Measurements from ENCODE around the gene RNASEH1.
"Not testable (repeated sequence)": the region's sequence is repeated elsewhere in the genome, so short reads cannot be mapped to it uniquely, and the experiment has no call there.

RNASEH1 gene

DNA sequence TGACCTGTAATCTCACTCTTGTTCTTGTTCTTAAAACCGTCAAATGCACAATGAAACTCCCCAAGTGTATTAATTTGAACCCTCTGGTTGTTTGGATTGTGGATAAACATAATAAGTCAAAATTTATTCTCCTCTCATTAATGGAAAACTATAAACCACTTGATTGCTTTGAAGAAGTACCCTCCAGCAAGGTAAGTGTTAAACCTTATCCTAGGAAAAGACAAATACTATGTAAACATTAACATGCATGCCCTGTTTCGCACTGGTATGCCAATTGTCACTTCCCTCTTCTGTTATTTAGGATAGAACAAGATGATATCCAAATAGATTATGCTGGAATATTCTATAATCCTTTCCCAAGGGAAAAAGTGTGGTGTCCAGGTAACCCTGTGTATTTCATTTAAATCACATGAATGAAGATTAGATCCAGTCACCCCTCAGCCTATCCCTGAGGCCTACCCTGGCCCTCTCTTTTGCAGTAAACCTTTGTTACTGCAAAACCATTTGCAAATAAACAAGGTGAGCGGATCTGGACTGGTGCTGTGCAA is 40.1 kb downstream of the RNASEH1 start:
- DNase-seq = no peak

DNA sequence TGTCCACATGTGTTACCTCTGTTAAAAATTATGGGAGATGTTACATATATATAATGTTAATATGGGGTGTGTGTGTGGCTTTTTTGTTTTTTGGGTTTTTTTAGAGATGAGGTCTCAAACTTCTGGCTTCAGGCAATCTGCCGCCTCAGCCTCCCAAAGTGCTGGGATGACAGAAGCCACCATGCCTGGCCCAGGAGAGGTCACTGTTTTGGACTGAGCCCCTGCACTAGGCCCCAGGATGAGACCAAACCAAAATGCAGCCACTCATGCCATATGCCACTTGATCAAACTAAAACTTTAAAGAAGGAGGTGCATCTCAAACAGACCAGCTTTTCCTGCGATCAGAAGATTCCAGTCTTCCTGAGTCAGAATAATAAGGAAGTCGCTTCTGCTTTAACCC is 41.3 kb downstream of the RNASEH1 start:
- DNase-seq = no peak

DNA sequence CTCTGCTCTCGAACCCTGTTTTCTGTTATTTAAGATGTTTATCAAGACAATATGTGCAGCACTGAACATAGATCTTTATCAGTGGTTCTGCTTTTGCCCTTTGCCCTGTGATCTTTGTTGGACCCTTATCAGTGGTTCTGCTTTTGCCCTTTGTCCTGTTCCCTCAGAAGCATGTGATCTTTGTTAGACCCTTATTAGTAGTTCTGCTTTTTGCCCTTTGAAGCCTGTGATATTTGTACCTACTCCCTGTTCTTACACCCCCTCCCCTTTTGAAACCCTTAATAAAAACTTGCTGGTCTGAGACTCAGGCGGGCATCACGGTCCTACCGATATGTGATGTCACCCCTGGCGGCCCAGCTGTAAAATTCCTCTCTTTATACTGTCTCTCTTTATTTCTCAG is 42.7 kb downstream of the RNASEH1 start:
- not testable (repeated sequence) for DNase-seq

DNA sequence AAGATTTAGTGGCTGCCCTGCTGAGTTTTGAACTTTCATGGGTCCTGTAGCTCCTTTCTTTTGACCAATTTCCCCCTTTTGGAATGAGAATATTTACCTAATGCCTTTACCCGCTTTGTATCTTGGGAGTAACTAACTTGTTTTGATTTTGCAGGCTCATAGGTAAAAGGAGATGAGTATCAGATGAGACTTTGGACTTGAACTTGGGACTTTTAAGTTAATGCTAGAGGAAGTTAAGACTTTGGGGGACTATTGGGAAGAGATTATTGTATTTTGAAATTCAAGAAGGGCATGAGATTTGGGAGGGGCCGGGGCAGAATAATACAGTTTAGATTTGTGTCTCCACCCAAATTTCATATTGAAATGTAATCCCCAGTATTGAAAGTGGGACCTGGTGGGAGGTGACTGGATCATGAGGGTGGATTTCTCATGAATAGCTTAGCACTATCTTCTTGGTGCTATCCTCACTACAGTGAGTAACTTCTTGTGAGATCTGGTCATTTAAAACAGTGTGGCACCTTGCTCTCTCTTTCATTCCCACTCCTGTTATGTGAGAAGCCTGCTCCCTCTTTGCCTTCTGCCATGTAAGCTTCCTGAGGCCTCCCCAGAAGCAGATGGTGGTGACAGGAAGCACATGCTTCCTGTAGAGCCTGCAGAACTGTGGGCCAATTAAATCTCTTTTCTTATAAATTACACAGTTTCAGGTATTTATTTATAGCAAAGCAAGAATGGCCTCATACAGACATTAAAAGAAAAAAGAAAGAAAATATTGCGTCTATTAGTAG is 44.9 kb downstream of the RNASEH1 start:
- no peak for DNase-seq

DNA sequence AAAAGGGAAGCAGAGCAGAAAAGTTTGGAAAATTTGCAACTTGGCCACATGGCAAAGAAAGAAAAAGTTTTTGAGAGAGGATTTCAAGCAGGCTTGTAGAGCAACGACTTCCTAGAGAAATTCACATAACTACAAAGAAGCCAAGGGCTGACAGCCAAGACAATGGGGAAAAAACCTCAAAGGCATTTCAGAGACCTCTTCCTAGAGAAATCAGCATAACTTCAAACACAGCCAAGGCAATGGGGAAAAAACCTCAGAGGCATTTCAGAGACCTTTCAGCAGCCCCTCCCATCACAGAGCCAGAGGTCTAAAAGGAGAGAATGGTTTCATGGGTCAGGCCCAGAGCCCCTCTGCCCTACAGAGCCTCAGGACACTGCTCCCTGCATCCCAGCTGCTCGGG is 46.0 kb downstream of the RNASEH1 start:
- no peak for DNase-seq

DNA sequence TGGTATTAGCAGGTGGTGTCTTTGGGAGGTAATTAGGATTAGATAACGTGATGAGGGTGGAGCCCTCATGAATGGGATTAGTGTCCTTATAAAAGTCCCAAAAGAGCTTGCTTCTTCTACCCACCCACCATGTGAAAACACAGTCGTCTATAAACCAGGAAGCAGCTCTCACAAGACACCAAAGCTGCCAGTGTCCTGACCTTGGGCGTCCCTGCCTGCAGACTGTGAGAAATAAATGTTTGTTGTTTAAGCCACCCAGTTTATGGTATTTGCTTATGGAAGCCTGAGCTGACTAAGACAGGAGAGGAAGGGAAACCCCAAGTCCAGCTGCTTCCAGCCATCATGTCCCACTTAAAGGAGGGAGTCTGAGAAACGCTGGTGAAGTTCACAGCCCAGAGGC is 52.4 kb downstream of the RNASEH1 start:
- DNase-seq = no peak

DNA sequence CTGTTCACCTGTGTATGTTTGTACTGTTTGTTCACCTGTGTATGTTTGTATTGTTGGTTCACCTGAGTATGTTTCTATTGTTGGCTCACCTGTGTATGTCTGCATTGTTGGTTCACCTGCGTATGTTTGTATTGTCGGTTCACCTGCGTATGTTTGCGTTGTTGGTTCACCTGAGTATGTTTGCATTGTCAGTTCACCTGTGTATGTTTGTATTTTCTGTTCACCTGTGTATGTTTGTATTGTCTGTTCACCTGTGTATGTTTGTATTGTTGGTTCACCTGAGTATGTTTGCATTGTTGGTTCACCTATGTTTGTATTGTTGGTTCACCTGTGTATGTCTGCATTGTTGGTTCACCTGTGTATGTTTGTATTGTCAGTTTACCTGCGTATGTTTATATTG is 53.4 kb downstream of the RNASEH1 start:
- no peak for DNase-seq

DNA sequence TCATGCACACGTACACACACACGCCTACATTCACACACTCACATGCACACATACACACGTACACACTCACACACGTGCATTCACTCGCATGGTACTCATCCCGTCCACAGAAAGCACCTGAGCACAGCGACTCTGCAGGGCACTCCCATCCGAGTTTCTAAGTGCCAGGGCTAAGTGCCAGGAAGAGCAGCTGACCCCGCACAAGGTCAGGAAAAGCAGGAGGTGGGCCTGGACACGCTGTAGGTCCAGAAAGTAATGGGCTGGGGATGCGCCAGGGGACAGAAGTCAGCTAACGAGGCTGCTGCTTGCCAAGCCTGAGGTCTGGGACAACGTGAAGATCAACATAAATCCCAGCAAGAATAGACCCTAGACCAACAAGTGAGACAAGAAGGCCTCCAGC is 54.6 kb downstream of the RNASEH1 start:
- DNase-seq = no peak

DNA sequence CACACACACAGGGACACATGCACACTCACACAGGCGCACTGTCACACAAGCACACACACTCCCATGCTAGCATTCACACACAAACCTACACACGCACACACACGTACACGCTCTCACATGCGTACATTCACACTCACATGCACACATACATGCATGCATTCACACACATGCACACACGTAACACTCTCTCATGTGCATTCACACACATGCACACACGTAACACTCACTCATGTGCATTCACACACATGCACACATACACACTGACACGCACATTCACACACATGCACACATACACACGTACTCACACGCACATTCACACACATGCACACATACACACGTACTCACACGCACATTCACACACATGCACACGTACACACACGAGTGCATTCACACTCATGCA is 55.1 kb downstream of the RNASEH1 start:
- no peak for DNase-seq

DNA sequence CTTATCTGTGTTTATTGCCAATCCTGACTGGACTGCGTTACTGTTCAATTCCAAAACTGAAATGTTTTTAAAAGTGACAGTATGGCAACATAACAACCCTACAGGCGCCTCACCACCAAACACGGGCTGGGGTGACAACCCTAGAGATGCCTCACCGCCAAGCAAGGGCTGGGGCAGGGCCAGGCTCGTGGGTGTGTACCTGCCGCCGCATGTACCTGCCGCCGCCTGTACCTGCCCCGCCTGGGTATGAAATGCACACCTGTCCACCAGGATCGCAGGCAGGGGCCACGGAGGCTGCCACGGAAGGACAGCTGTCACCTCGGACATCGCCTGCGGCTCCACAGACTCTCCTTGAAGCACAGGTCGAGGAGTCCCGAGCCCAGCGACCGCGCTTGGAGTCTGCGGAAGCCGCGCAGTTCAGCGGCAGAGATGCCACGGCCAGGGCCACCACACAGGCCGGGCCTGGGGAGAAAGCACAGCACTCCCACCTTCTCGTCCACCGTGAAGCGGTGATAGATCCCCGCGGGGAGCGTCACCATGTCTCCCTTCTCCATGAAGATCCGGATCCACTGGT is 57.7 kb downstream of the RNASEH1 start:
- no peak for DNase-seq

DNA sequence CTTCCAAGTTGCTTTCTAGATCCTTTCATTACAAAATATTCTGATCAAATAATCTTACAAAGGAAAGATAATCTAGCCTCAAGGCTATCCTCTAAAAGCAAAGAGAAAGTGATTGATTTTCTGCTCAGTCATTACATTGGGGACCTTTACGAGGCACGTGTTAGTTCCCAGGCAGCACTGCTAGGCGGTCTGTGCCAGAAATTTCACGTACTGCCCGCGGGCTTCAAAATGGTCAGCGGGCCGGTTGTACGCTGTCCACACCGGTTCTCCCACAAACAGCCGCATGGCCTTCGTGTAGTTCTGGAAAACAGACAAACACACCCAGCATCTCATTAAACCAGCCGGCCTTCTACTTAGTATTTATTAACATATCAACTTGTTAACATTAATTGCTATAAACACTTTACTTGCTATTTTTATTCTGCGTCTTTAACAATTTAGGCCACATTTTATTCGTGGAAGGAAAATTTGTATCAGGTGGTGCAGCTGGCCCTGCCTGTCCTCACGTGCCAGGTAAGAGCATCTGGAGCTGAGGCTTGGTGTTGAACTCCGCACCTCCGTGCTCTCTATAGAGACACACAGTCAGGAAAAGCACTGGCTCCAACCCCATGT is 59.2 kb downstream of the RNASEH1 start:
- DNase-seq = no peak

DNA sequence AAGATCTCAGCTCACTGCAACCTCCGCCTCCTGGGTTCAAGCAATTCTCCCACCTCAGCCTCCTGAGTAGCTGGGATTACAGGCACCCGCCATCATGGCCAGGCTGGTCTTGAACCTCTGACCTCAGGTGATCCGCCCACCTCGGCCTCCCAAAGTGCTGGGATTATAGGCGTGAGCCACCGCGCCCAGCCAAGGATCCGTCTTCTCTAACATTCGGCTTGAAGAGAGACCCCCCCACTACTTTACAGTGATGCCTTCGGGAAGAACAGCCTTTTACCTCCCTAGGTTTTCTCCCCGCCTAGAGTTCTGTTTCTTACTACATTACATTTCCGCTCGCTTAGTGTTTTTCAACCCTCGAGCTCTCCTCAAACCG is 61.4 kb downstream of the RNASEH1 start:
- not testable (repeated sequence) for DNase-seq

All from stimulated activated CD4-positive, alpha-beta T cell treated with anti-CD3 and anti-CD28 coated beads, Interleukin-2, amount 100 ng/mL, for 24 hours (primary cell).